WTC11 (cell line): ENCODE data around the gene IL1RAPL1. TPM values are rescaled to one million over a fixed set of nuclear protein-coding genes. Genes with fewer than 3 reads are reported as not detected.

Experiments
- ATAC-seq: fragments of 200-7000 bp; cut with Tn5 transposase; 2 replicates; pipeline ENCODE4 v1.10.0; 2021; ENCODE audit warnings: mild to moderate bottlenecking, moderate library complexity
- CTCF ChIA-PET: fragments of 300-600 bp; sonication (Branson Sonifier 250); formaldehyde crosslinking; loops from one replicate; lab custom pipeline; 2021; ENCODE audit warnings: antibody characterized with exemption; lab: Charles Lee
- POLR2A ChIA-PET: fragments of 350-600 bp; sonication (Branson Sonifier 250); formaldehyde crosslinking; loops from one replicate; lab custom pipeline; 2021; ENCODE audit warnings: antibody characterized with exemption; lab: Charles Lee
- DNase-seq: peaks from one replicate; pipeline ENCODE4 v3.0.0; 2021; ENCODE audit warnings: low spot score
- H3K27ac Mint-ChIP-seq: 2 replicates; pipeline ENCODE4 v1.8.0; 2021; ENCODE audit warnings: mixed read lengths
- H3K27me3 Mint-ChIP-seq: 2 replicates; pipeline ENCODE4 v1.8.0; 2021; ENCODE audit warnings: low read depth, mild to moderate bottlenecking, moderate library complexity, mixed read lengths
- H3K36me3 Mint-ChIP-seq: 2 replicates; pipeline ENCODE4 v1.8.0; 2021; ENCODE audit warnings: mixed read lengths
- H3K4me1 Mint-ChIP-seq: 2 replicates; pipeline ENCODE4 v1.8.0; 2022; ENCODE audit warnings: mixed read lengths
- H3K4me3 Mint-ChIP-seq: 2 replicates; pipeline ENCODE4 v1.8.0; 2021; ENCODE audit warnings: mild to moderate bottlenecking, moderate library complexity, mixed read lengths
- H3K9me3 Mint-ChIP-seq: 2 replicates; pipeline ENCODE4 v1.8.0; 2021; ENCODE audit warnings: mixed read lengths
- CREB1 ChIP-seq: sonication (generic); formaldehyde crosslinking; IDR thresholded peaks from 2 replicates; pipeline ENCODE4 v1.8.0; 2023; ENCODE audit warnings: mild to moderate bottlenecking, missing genetic modification reagents
- E2F1 ChIP-seq: sonication (generic); formaldehyde crosslinking; IDR thresholded peaks from 2 replicates; pipeline ENCODE4 v1.8.0; 2022; ENCODE audit warnings: mild to moderate bottlenecking, missing genetic modification reagents
- E2F5 ChIP-seq: sonication (generic); formaldehyde crosslinking; IDR thresholded peaks from 2 replicates; pipeline ENCODE4 v1.8.1; 2022; ENCODE audit warnings: mild to moderate bottlenecking, moderate library complexity, missing genetic modification reagents
- ELF4 ChIP-seq: sonication (generic); formaldehyde crosslinking; IDR thresholded peaks from 2 replicates; pipeline ENCODE4 v1.8.1; 2022; ENCODE audit warnings: low read depth, mild to moderate bottlenecking, moderate library complexity, missing genetic modification reagents
- EMX1 ChIP-seq: fragments of 250-450 bp; sonication (Bioruptor Pico); IDR thresholded peaks from 2 replicates; pipeline ENCODE4 v1.8.0; 2021; ENCODE audit warnings: mild to moderate bottlenecking
- ERG ChIP-seq: fragments of 250-450 bp; sonication (Bioruptor Pico); IDR thresholded peaks from 2 replicates; pipeline ENCODE4 v1.8.0; 2021; ENCODE audit warnings: mild to moderate bottlenecking
- FOXP4 ChIP-seq: sonication (generic); formaldehyde crosslinking; IDR thresholded peaks from 2 replicates; pipeline ENCODE4 v1.8.0; 2022; ENCODE audit warnings: mild to moderate bottlenecking, missing genetic modification reagents
- IRF2 ChIP-seq: sonication (generic); formaldehyde crosslinking; IDR thresholded peaks from 2 replicates; pipeline ENCODE4 v1.8.0; 2022; ENCODE audit warnings: low read depth, missing genetic modification reagents, borderline replicate concordance
- MXD4 ChIP-seq: fragments of 250-450 bp; sonication (Bioruptor Pico); IDR thresholded peaks from 2 replicates; pipeline ENCODE4 v1.8.0; 2021; ENCODE audit warnings: mild to moderate bottlenecking, moderate library complexity, borderline replicate concordance
- MYBL2 ChIP-seq: sonication (generic); formaldehyde crosslinking; IDR thresholded peaks from 2 replicates; pipeline ENCODE4 v1.8.1; 2023; ENCODE audit warnings: mild to moderate bottlenecking, moderate library complexity, missing genetic modification reagents
- NFATC4 ChIP-seq: fragments of 250-450 bp; sonication (Bioruptor Pico); IDR thresholded peaks from 2 replicates; pipeline ENCODE4 v1.9.0; 2021; ENCODE audit warnings: mild to moderate bottlenecking
- NR1H2 ChIP-seq: sonication (generic); formaldehyde crosslinking; IDR thresholded peaks from 2 replicates; pipeline ENCODE4 v1.9.0; 2021; ENCODE audit warnings: mild to moderate bottlenecking, moderate library complexity, missing genetic modification reagents
- NR2C2 ChIP-seq: sonication (generic); formaldehyde crosslinking; IDR thresholded peaks from 2 replicates; pipeline ENCODE4 v1.8.0; 2022; ENCODE audit warnings: mild to moderate bottlenecking, missing genetic modification reagents
- NR3C1 ChIP-seq: sonication (generic); formaldehyde crosslinking; conservative IDR thresholded peaks from 2 replicates; pipeline ENCODE4 v1.8.1; 2023; ENCODE audit warnings: low read depth, mild to moderate bottlenecking, missing genetic modification reagents
- RORB ChIP-seq: fragments of 250-450 bp; sonication (Bioruptor Pico); IDR thresholded peaks from 2 replicates; pipeline ENCODE4 v1.9.0; 2021; ENCODE audit warnings: mild to moderate bottlenecking
- SOX15 ChIP-seq: fragments of 250-450 bp; sonication (Bioruptor Pico); IDR thresholded peaks from 2 replicates; pipeline ENCODE4 v1.9.0; 2021; ENCODE audit warnings: mild to moderate bottlenecking
- SP1 ChIP-seq: sonication (generic); formaldehyde crosslinking; conservative IDR thresholded peaks from 2 replicates; pipeline ENCODE4 v1.8.1; 2022; ENCODE audit warnings: missing genetic modification reagents
- STAT6 ChIP-seq: sonication (generic); formaldehyde crosslinking; conservative IDR thresholded peaks from 2 replicates; pipeline ENCODE4 v1.8.1; 2023; ENCODE audit warnings: mild to moderate bottlenecking, low read depth, missing genetic modification reagents, moderate library complexity
- TP53 ChIP-seq: sonication (generic); formaldehyde crosslinking; IDR thresholded peaks from 2 replicates; pipeline ENCODE4 v1.8.1; 2023; ENCODE audit warnings: mild to moderate bottlenecking, missing genetic modification reagents
- ZBTB43 ChIP-seq: sonication (generic); formaldehyde crosslinking; IDR thresholded peaks from 2 replicates; pipeline ENCODE4 v1.8.1; 2023; ENCODE audit warnings: mild to moderate bottlenecking, missing genetic modification reagents
- ZNF138 ChIP-seq: sonication (generic); formaldehyde crosslinking; conservative IDR thresholded peaks from 2 replicates; pipeline ENCODE4 v1.8.1; 2022; ENCODE audit warnings: mild to moderate bottlenecking, moderate library complexity, missing genetic modification reagents
- ZNF263 ChIP-seq: sonication (generic); formaldehyde crosslinking; IDR thresholded peaks from 2 replicates; pipeline ENCODE4 v1.8.1; 2022; ENCODE audit warnings: low read depth, mild to moderate bottlenecking, moderate library complexity, missing genetic modification reagents
- ZNF317 ChIP-seq: sonication (generic); formaldehyde crosslinking; IDR thresholded peaks from 2 replicates; pipeline ENCODE4 v1.8.1; 2023; ENCODE audit warnings: low read depth, mild to moderate bottlenecking, moderate library complexity, missing genetic modification reagents, borderline replicate concordance
- ZNF423 ChIP-seq: fragments of 250-450 bp; sonication (Bioruptor Pico); IDR thresholded peaks from 2 replicates; pipeline ENCODE4 v2.1.2; 2022; ENCODE audit warnings: mild to moderate bottlenecking, moderate library complexity
- total RNA-seq: library from RNA; stranded (reverse); gene quantifications from 3 replicates; pipeline ENCODE4 v1.2.3, GENCODE V29; 2021

The IL1RAPL1 gene
- total RNA-seq, 1 experiment from 2014 or later = 0.13 TPM

GRCh38 chrX:29641461-29641860, 1054.2 kb downstream of the IL1RAPL1 start:
- no peak for ATAC-seq
- Mint-ChIP-seq H3K27me3 (no peaks in the 10 kb centered on the region), H3K27ac (no peak overlapping the region)

GRCh38 chrX:29643181-29643580, 1055.9 kb downstream of the IL1RAPL1 start:
- no peak overlapping the region for H3K4me3 Mint-ChIP-seq
- CTCF ChIA-PET = no interaction called here
- H3K27ac Mint-ChIP-seq = no peak overlapping the region

More at GRCh38 chrX:29641461-29641860, 1054.2 kb downstream of the IL1RAPL1 start:
- no peak for TF ChIP-seq ZBTB43
- TF ChIP-seq FOXP4 = no peak
- TF ChIP-seq SP1 (CRISPR knock-in tag) = no peak
- no peak for TF ChIP-seq NR1H2 (CRISPR knock-in tag)
- no peak for TF ChIP-seq EMX1 (CRISPR knock-in tag)
- no peak for TF ChIP-seq CREB1 (CRISPR knock-in tag)
- TF ChIP-seq NR3C1 = no peak
- no peak for TF ChIP-seq RORB (CRISPR knock-in tag)
- TF ChIP-seq, all 79 proteins: peak for 0
- Mint-ChIP-seq H3K4me1 (no peaks in the 10 kb centered on the region), H3K4me3 (no peak overlapping the region), H3K36me3 (no peaks in the 10 kb centered on the region), H3K9me3 (peaks cover 7% of the 10 kb centered on the region; the same call in 1 of the 2 replicates)
- CTCF ChIA-PET = no interaction called here
- POLR2A ChIA-PET = no interaction called here
- DNase-seq = no peak

More at GRCh38 chrX:29643181-29643580, 1055.9 kb downstream of the IL1RAPL1 start:
- POLR2A ChIA-PET = no interaction called here
- Mint-ChIP-seq H3K4me1 (no peaks in the 10 kb centered on the region), H3K27me3 (no peaks in the 10 kb centered on the region), H3K9me3 (peaks cover 9% of the 10 kb centered on the region; the same call in 1 of the 2 replicates), H3K36me3 (no peaks in the 10 kb centered on the region)
- ATAC-seq = no peak
- TF ChIP-seq MYBL2 (CRISPR knock-in tag) (no peak), NR2C2 (CRISPR knock-in tag) (no peak), ZNF138 (CRISPR knock-in tag) (no peak), E2F1 (CRISPR knock-in tag) (no peak), IRF2 (no peak), ZNF263 (CRISPR knock-in tag) (no peak), E2F5 (no peak), ERG (CRISPR knock-in tag) (no peak), ZNF423 (CRISPR knock-in tag) (no peak), STAT6 (CRISPR knock-in tag) (no peak), FOXP4 (no peak), MXD4 (CRISPR knock-in tag) (no peak), TP53 (CRISPR knock-in tag) (no peak), SOX15 (CRISPR knock-in tag) (no peak), ELF4 (CRISPR knock-in tag) (no peak), CREB1 (CRISPR knock-in tag) (no peak), ZNF317 (CRISPR knock-in tag) (no peak), NFATC4 (CRISPR knock-in tag) (no peak)
- DNase-seq = no peak
